IMR-90 (cell line): ENCODE results near the gene PIK3CB. TPM values are rescaled to one million over a fixed set of nuclear protein-coding genes. Genes with fewer than 3 reads are reported as not detected.

Experiments used
- ATAC-seq: fragments of 200-7000 bp; cut with Tn5 transposase; 2 replicates; pipeline ENCODE4 v1.9.1; 2020; ENCODE audit warnings: low read depth, mild to moderate bottlenecking, moderate library complexity
- BruUV-seq: library from RNA; stranded (reverse); fragments of 400-500 nt; replicated peaks from 2 replicates; lab custom pipeline; 2021; lab: Mats Ljungman, UMichigan
- CTCF ChIA-PET: fragments of 300-600 bp; formaldehyde crosslinking; extraction: SDS; loops from one replicate; lab custom pipeline; 2021; ENCODE audit warnings: antibody characterized with exemption; lab: Yijun Ruan, JAX
- POLR2A ChIA-PET: fragments of 300-600 bp; sonication (Branson Sonifier 250); formaldehyde crosslinking; loops from one replicate; lab custom pipeline; 2022; ENCODE audit warnings: antibody characterized with exemption; ENCODE audit not compliant: unreplicated experiment; lab: Charles Lee
- DNase-seq: peaks from one replicate; pipeline ENCODE4 v3.0.0; 2013
- H2AFZ ChIP-seq: replicated peaks from 2 replicates; pipeline ENCODE3; 2013; ENCODE audit warnings: low read length, mild to moderate bottlenecking; ENCODE audit not compliant: poor library complexity
- H2AK5ac ChIP-seq: 2 replicates; pipeline ENCODE4 v1.6.1; 2013; ENCODE audit warnings: low read depth, low read length, inconsistent platforms
- H2AK9ac ChIP-seq: replicated peaks from 2 replicates; pipeline ENCODE3; 2013; ENCODE audit warnings: mild to moderate bottlenecking, low read depth, low read length, moderate library complexity; ENCODE audit not compliant: poor library complexity
- H2BK120ac ChIP-seq: 2 replicates; pipeline ENCODE4 v1.6.1; 2013; ENCODE audit warnings: low read depth, low read length, inconsistent platforms
- H2BK15ac ChIP-seq: 3 replicates; pipeline ENCODE4 v1.6.1; 2013; ENCODE audit warnings: low read depth, low read length, inconsistent platforms
- H2BK20ac ChIP-seq: 2 replicates; pipeline ENCODE4 v1.6.1; 2013; ENCODE audit warnings: low read depth, mild to moderate bottlenecking, inconsistent platforms, low read length, moderate library complexity
- H2BK5ac ChIP-seq: 2 replicates; pipeline ENCODE4 v1.6.1; 2013; ENCODE audit warnings: mild to moderate bottlenecking, low read depth, low read length, inconsistent platforms; ENCODE audit not compliant: poor library complexity, severe bottlenecking
- H3K14ac ChIP-seq: replicated peaks from 2 replicates; pipeline ENCODE4 v1.6.1; 2013; ENCODE audit warnings: low read depth, low read length, inconsistent platforms
- H3K18ac ChIP-seq: 2 replicates; pipeline ENCODE4 v1.6.1; 2013; ENCODE audit warnings: low read depth, low read length, control low read depth
- H3K23ac ChIP-seq: 2 replicates; pipeline ENCODE4 v1.6.1; 2013; ENCODE audit warnings: low read depth, low read length, inconsistent platforms
- H3K27ac ChIP-seq: 2 replicates; pipeline ENCODE4 v1.5.1; 2013; ENCODE audit warnings: mild to moderate bottlenecking, control low read depth, low read length; ENCODE audit not compliant: insufficient read depth
- H3K27me3 ChIP-seq: 2 replicates; pipeline ENCODE4 v1.6.1; 2013; ENCODE audit warnings: low read length; ENCODE audit not compliant: control insufficient read depth, insufficient read depth
- H3K36me3 ChIP-seq: 2 replicates; pipeline ENCODE4 v1.6.1; 2013; ENCODE audit warnings: low read length, mixed read lengths; ENCODE audit not compliant: control insufficient read depth, insufficient read depth
- H3K4ac ChIP-seq: 2 replicates; pipeline ENCODE4 v1.6.1; 2013; ENCODE audit warnings: low read depth, low read length, inconsistent platforms
- H3K4me1 ChIP-seq: 2 replicates; pipeline ENCODE4 v1.6.1; 2013; ENCODE audit warnings: low read length, mixed read lengths; ENCODE audit not compliant: control insufficient read depth, insufficient read depth
- H3K4me2 ChIP-seq: 2 replicates; pipeline ENCODE4 v1.6.1; 2013; ENCODE audit warnings: low read depth, mild to moderate bottlenecking, control low read depth, low read length, moderate library complexity
- H3K4me3 ChIP-seq: 2 replicates; pipeline ENCODE4 v1.5.1; 2013; ENCODE audit warnings: low read depth, mild to moderate bottlenecking, control low read depth, low read length, moderate library complexity; ENCODE audit not compliant: insufficient read depth
- H3K56ac ChIP-seq: 2 replicates; pipeline ENCODE4 v1.6.1; 2013; ENCODE audit warnings: low read length, inconsistent platforms; ENCODE audit not compliant: insufficient read depth; ENCODE audit errors: extremely low read depth
- H3K79me1 ChIP-seq, 2 experiments: 2 replicates each; pipeline ENCODE4 v1.6.1; 2013; ENCODE audit warnings: low read length in 2 of 2, inconsistent platforms in 1 of 2, low read depth in 1 of 2
- H3K9ac ChIP-seq: 2 replicates; pipeline ENCODE4 v1.6.1; 2013; ENCODE audit warnings: low read depth, low read length, control low read depth
- H3K9me1 ChIP-seq: 2 replicates; pipeline ENCODE4 v1.6.1; 2013; ENCODE audit warnings: low read length, inconsistent platforms; ENCODE audit not compliant: insufficient read depth
- H3K9me3 ChIP-seq: 2 replicates; pipeline ENCODE4 v1.6.1; 2013; ENCODE audit warnings: low read length; ENCODE audit not compliant: control insufficient read depth, insufficient read depth
- H4K20me1 ChIP-seq: 2 replicates; pipeline ENCODE4 v1.6.1; 2013; ENCODE audit warnings: low read length, inconsistent platforms; ENCODE audit not compliant: insufficient read depth
- H4K5ac ChIP-seq: 2 replicates; pipeline ENCODE4 v1.6.1; 2013; ENCODE audit warnings: mild to moderate bottlenecking, low read depth, low read length, control low read depth
- H4K8ac ChIP-seq, 2 experiments: 2 replicates each; pipeline ENCODE4 v1.6.1; 2013; ENCODE audit warnings: low read depth in 2 of 2, low read length in 2 of 2, control low read depth in 1 of 2, inconsistent platforms in 1 of 2
- H4K91ac ChIP-seq: 2 replicates; pipeline ENCODE4 v1.6.1; 2013; ENCODE audit warnings: low read depth, low read length, inconsistent platforms; ENCODE audit not compliant: insufficient read depth
- BHLHE40 ChIP-seq: fragments of 150-350 bp; IDR thresholded peaks from 2 replicates; pipeline ENCODE4 v1.6.1; 2016; ENCODE audit warnings: mild to moderate bottlenecking, low read depth, low read length
- CEBPB ChIP-seq: IDR thresholded peaks from 2 replicates; pipeline ENCODE4 v1.6.1; 2012; ENCODE audit warnings: low read depth, low read length, improper control_type of control experiment
- CHD1 ChIP-seq: IDR thresholded peaks from 2 replicates; pipeline ENCODE4 v1.6.1; 2012; ENCODE audit warnings: low read depth, low read length, improper control_type of control experiment
- CTCF ChIP-seq: conservative IDR thresholded peaks from 2 replicates; pipeline ENCODE4 v1.5.1; 2012; ENCODE audit warnings: mild to moderate bottlenecking, low read depth, low read length, improper control_type of control experiment
- ELK1 ChIP-seq: fragments of 150-350 bp; IDR thresholded peaks from 2 replicates; pipeline ENCODE4 v1.6.1; 2016; ENCODE audit warnings: low read depth, mild to moderate bottlenecking, low read length, moderate library complexity, borderline replicate concordance
- FOS ChIP-seq: fragments of 150-350 bp; IDR thresholded peaks from 2 replicates; pipeline ENCODE4 v1.6.1; 2016; ENCODE audit warnings: low read depth, low read length
- MAFK ChIP-seq: IDR thresholded peaks from 2 replicates; pipeline ENCODE4 v1.6.1; 2012; ENCODE audit warnings: low read depth, low read length, improper control_type of control experiment
- MAZ ChIP-seq: IDR thresholded peaks from 2 replicates; pipeline ENCODE4 v1.6.1; 2012; ENCODE audit warnings: low read depth, mild to moderate bottlenecking, low read length, improper control_type of control experiment, moderate library complexity, borderline replicate concordance
- MXI1 ChIP-seq: IDR thresholded peaks from 2 replicates; pipeline ENCODE4 v1.6.1; 2012; ENCODE audit warnings: low read depth, mild to moderate bottlenecking, low read length, moderate library complexity, borderline replicate concordance
- NFE2L2 ChIP-seq: fragments of 150-350 bp; IDR thresholded peaks from 2 replicates; pipeline ENCODE4 v1.6.1; 2016; ENCODE audit warnings: low read depth, mild to moderate bottlenecking, low read length
- POLR2A ChIP-seq: IDR thresholded peaks from 2 replicates; pipeline ENCODE4 v1.6.1; 2012; ENCODE audit warnings: mild to moderate bottlenecking, low read depth, low read length
- RAD21 ChIP-seq: IDR thresholded peaks from 2 replicates; pipeline ENCODE4 v1.6.1; 2012; ENCODE audit warnings: low read length, improper control_type of control experiment
- RCOR1 ChIP-seq: IDR thresholded peaks from 2 replicates; pipeline ENCODE4 v1.6.1; 2012; ENCODE audit warnings: mild to moderate bottlenecking, low read length, improper control_type of control experiment; ENCODE audit not compliant: insufficient replicate concordance
- RFX5 ChIP-seq: IDR thresholded peaks from 2 replicates; pipeline ENCODE4 v1.8.0; 2012; ENCODE audit warnings: low read depth, mild to moderate bottlenecking, low read length, moderate library complexity
- SMC3 ChIP-seq: fragments of 150-350 bp; IDR thresholded peaks from 2 replicates; pipeline ENCODE4 v1.6.1; 2016; ENCODE audit warnings: low read depth, mild to moderate bottlenecking, antibody characterized with exemption, low read length, moderate library complexity
- USF2 ChIP-seq: fragments of 150-350 bp; IDR thresholded peaks from 2 replicates; pipeline ENCODE4 v1.6.1; 2017; ENCODE audit warnings: mild to moderate bottlenecking, antibody characterized with exemption, low read length, low read depth
- WGBS, 2 experiments: methylation state at CpG; one replicate each; pipeline versions ENCODE4 v1.1.5 to v1.1.7; 2013; ENCODE audit warnings: missing lambda C conversion rate in 2 of 2; ENCODE audit not compliant: insufficient read length in 1 of 2; ENCODE audit errors: extremely low coverage in 2 of 2; 5-methylcytosine and 5-hydroxymethylcytosine counted together
- dilution Hi-C: fragments of 300-500 bp; cut with HindIII; formaldehyde crosslinking; loops from one replicate; pipeline ENCODE4 v1.14.3; 2018; ENCODE audit warnings: low sequenced_read_pairs; ENCODE audit not compliant: unreplicated experiment
- in situ Hi-C: fragments of 300-500 bp; cut with MboI; formaldehyde crosslinking; loops from 3 replicates; pipeline ENCODE4 v1.14.3; 2019; ENCODE audit warnings: low sequenced_read_pairs, inconsistent platforms, mixed read lengths
- intact Hi-C: fragments of 100-400 bp; cut with micrococcal nuclease; formaldehyde crosslinking; loops from 2 replicates; pipeline ENCODE4 v1.10.0; 2022
- polyA plus RNA-seq, 3 experiments: library from polyadenylated mRNA; depleted of rRNA; stranded (reverse); fragments of >200 nt; gene quantifications; 2 replicates each; pipeline ENCODE4 v1.2.3, GENCODE V29; 2012; ENCODE audit warnings: low replicate concordance in 1 of 3
- total RNA-seq: library from RNA; depleted of rRNA; stranded (reverse); fragments of >200 nt; gene quantifications from 2 replicates; pipeline ENCODE4 v1.2.3, GENCODE V29; 2012

Gene PIK3CB
- total and polyA plus RNA-seq, 2 of the 4 experiments (the other 2 are of a cell fraction), result 6.3 to 6.8 TPM

DNA sequence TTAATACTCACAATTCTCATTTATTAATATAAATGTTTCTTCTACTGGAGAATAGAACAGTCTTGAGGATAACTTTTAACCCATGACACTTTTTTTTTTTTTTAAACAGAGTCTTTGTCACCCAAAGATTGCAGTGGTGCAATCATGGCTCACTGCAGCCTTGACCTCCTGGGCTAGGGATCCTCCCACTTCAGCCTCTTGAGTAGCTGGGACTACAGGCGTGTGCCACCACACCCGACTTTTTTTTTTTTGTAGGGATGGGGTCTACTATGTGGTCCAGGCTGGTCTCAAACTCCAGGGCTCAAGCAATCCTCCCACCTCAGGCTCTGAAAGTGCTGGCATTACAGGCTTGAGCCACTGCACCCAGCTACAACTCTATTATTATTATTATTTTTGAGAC, 34.5 kb downstream of the PIK3CB start:
- BruUV-seq, result no TSS peak
- H3K56ac ChIP-seq, result no peak overlapping the region
- no peak overlapping the region for H3K9ac ChIP-seq
- H3K4me3 ChIP-seq, result no peak overlapping the region
- ATAC-seq (no peak), DNase-seq (no peak)
- no peak overlapping the region for H2AK9ac ChIP-seq
- H3K36me3 ChIP-seq, result no peaks in the 10 kb centered on the region
- TF ChIP-seq SMC3 (no peak), NFE2L2 (no peak), MAFK (no peak), RFX5 (no peak), ELK1 (no peak), CEBPB (no peak), MXI1 (no peak), RAD21 (no peak), POLR2A (no peak), CHD1 (no peak), FOS (no peak), MAZ (no peak), BHLHE40 (no peak), RCOR1 (no peak), CTCF (no peak), USF2 (no peak)
- H4K8ac ChIP-seq, result no peak overlapping the region
- H2AK5ac ChIP-seq, result no peak overlapping the region
- in situ Hi-C loops (no loop called here), dilution Hi-C loops (no loop called here), intact Hi-C loops (no loop called here)
- 0 out of 2 replicates have a peak, but pooled peaks cover 12% of the 10 kb centered on the region for H4K20me1 ChIP-seq
- no peak overlapping the region for H2BK15ac ChIP-seq
- no peak overlapping the region for H3K27ac ChIP-seq
- H2BK120ac ChIP-seq, result no peak overlapping the region
- H2BK5ac ChIP-seq, result no peak overlapping the region
- H3K4ac ChIP-seq, result no peak overlapping the region
- H3K4me1 ChIP-seq, result 0 out of 2 replicates have a peak, but pooled peaks cover 2% of the 10 kb centered on the region
- H3K9me3 ChIP-seq, result no peaks in the 10 kb centered on the region
- ChIA-PET POLR2A (no interaction called here), CTCF (interaction anchor here (0.7 kb wide), 1 partner anchor 19 kb away, joined by 3 read pairs; no protein-coding TSS in a partner anchor)
- H3K27me3 ChIP-seq, result no peaks in the 10 kb centered on the region
- no peak overlapping the region for H4K91ac ChIP-seq
- no peak overlapping the region for H2BK20ac ChIP-seq
- no peak overlapping the region for H2AFZ ChIP-seq
- no peak overlapping the region for H3K4me2 ChIP-seq
- no peak overlapping the region for H4K5ac ChIP-seq
- no peak overlapping the region for H3K18ac ChIP-seq
- H3K79me1 ChIP-seq, result peaks cover 16 to 41% of the 10 kb centered on the region in 2 experiments
- H3K9me1 ChIP-seq, result no peaks in the 10 kb centered on the region
- WGBS, 2 experiments, result no CpG with 5 or more reads among the region's 2 CpGs
- no peak overlapping the region for H3K23ac ChIP-seq
- no peak overlapping the region for H3K14ac ChIP-seq
